ENCODE data around the gene PRDM12.

Gene PRDM12

DNA sequence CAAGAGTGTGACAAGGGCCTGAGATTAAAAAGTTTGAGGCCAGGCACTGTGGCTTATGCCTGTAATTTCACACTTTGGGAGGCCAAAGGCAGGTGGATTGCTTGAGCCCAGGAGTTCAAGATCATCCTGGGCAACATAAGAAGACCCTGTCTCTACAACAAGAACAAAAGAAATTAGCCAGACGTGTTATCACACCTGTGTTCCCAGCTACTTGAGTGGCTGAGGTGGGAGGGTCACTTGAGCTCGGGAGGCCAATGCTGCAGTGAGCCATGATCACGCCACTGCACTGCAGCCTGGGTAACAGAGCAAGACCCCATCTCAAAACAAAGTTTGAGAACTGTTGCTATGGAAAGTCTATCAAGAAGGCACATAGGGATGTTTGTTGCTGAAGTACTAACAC, 54.2 kb downstream of the PRDM12 start:
- Histone ChIP-seq H3K4me1 (ENCODE audit: control insufficient read depth, insufficient read depth, low read length) (peaks cover 8% of the 10 kb centered on the region), H3K9me3 (ENCODE audit: control insufficient read depth, low read length) (no peaks in the 10 kb centered on the region), H3K36me3 (ENCODE audit: control insufficient read depth, insufficient read depth, low read length) (no peaks in the 10 kb centered on the region), H3K27me3 (ENCODE audit: control insufficient read depth, insufficient read depth, low read length, poor library complexity, severe bottlenecking) (no peaks in the 10 kb centered on the region), H3K4me3 (ENCODE audit: insufficient read depth, low read depth, low read length) (no peak overlapping the region), H3K27ac (ENCODE audit: insufficient read depth, low read depth, low read length, poor library complexity, severe bottlenecking) (no peak overlapping the region)
- WGBS, 2 experiments, result 79 to 84% methylated on average over 3 of the region's 3 CpGs

DNA sequence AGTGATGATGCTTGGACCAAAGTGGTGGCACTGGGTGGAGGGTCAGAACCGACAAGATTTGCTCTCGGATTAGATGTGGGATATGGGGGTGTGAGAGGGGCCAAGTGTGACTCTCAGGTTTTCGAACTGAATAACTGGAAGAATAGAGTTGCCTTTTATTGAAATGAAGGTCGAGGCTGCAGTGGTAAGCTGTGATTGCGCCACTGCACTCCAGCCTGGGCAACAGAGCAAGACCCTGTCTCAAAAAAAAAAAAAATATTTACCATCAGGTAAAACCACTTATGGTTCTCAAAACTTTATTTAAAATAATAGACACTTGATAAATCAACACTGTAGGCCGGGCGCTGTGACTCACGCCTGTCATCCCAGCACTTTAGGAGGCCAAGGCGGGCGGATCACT, 56.4 kb downstream of the PRDM12 start:
- 93% methylated on average over 10 of the region's 10 CpGs for WGBS, 2 experiments
- Histone ChIP-seq H3K36me3 (ENCODE audit: control insufficient read depth, insufficient read depth, low read length) (no peaks in the 10 kb centered on the region), H3K4me3 (ENCODE audit: insufficient read depth, low read depth, low read length) (no peak overlapping the region), H3K27ac (ENCODE audit: insufficient read depth, low read depth, low read length, poor library complexity, severe bottlenecking) (no peak overlapping the region), H3K4me1 (ENCODE audit: control insufficient read depth, insufficient read depth, low read length) (peaks cover 3% of the 10 kb centered on the region), H3K9me3 (ENCODE audit: control insufficient read depth, low read length) (no peaks in the 10 kb centered on the region), H3K27me3 (ENCODE audit: control insufficient read depth, insufficient read depth, low read length, poor library complexity, severe bottlenecking) (no peaks in the 10 kb centered on the region)

DNA sequence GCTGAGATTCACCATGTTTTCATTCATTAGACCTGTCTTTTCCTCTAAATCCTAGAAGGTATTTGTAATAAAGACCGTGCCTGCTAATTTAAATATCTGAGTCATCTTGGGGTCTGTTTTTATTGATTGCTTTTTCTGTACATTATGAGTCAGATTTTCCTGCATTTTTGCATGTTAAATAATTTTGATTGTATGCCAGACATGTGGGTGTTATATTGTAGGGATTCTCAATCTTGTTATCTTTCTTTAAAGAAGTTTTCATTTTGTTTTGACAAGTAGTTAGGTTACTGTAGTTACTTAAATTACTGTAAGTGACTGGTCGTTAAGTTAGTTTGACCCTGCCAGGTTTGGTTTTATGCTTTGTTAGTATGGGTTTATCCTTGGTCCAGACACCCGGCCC, 64.3 kb downstream of the PRDM12 start:
- no peaks in the 10 kb centered on the region for H3K36me3 ChIP-seq (ENCODE audit: control insufficient read depth, insufficient read depth, low read length)
- H3K27ac ChIP-seq (ENCODE audit: insufficient read depth, low read depth, low read length, poor library complexity, severe bottlenecking), result no peak overlapping the region
- 93 to 96% methylated on average over 3 of the region's 3 CpGs for WGBS, 2 experiments
- no peaks in the 10 kb centered on the region for H3K9me3 ChIP-seq (ENCODE audit: control insufficient read depth, low read length)
- no peaks in the 10 kb centered on the region for H3K4me1 ChIP-seq (ENCODE audit: control insufficient read depth, insufficient read depth, low read length)
- no peaks in the 10 kb centered on the region for H3K27me3 ChIP-seq (ENCODE audit: control insufficient read depth, insufficient read depth, low read length, poor library complexity, severe bottlenecking)
- H3K4me3 ChIP-seq (ENCODE audit: insufficient read depth, low read depth, low read length), result no peak overlapping the region

- Histone ChIP-seq H3K27ac (ENCODE audit: insufficient read depth, low read depth, low read length, poor library complexity, severe bottlenecking) (no peak overlapping the region), H3K36me3 (ENCODE audit: control insufficient read depth, insufficient read depth, low read length) (no peaks in the 10 kb centered on the region), H3K4me3 (ENCODE audit: insufficient read depth, low read depth, low read length) (no peak overlapping the region), H3K4me1 (ENCODE audit: control insufficient read depth, insufficient read depth, low read length) (no peaks in the 10 kb centered on the region), H3K9me3 (ENCODE audit: control insufficient read depth, low read length) (no peaks in the 10 kb centered on the region), H3K27me3 (ENCODE audit: control insufficient read depth, insufficient read depth, low read length, poor library complexity, severe bottlenecking) (no peaks in the 10 kb centered on the region)
- WGBS, 2 experiments, result 94 to 96% methylated on average over 2 of the region's 2 CpGs
Measured at GRCh38 chr9:130729145-130729544, 64.8 kb downstream of the PRDM12 start.

DNA sequence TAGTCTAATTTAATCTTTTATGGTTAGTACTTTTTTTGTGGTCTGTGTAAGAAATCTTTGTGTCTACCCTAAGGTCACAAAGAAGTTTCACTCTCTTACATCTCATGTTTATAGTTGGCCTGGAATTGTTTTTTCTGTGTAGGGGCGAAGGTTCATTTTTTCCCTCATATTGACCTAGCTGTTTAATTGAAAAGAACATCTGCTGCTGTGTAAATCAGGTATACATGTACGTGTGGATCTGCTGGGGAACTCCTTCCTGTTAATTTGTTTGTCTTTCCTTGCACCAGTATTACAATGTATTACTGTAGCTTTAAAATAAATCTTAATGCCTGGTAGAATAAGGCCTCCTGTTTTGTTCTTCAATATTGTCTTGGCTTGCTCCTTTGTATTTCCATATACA, 67.0 kb downstream of the PRDM12 start:
- Histone ChIP-seq H3K27me3 (ENCODE audit: control insufficient read depth, insufficient read depth, low read length, poor library complexity, severe bottlenecking) (no peaks in the 10 kb centered on the region), H3K27ac (ENCODE audit: insufficient read depth, low read depth, low read length, poor library complexity, severe bottlenecking) (no peak overlapping the region), H3K9me3 (ENCODE audit: control insufficient read depth, low read length) (no peaks in the 10 kb centered on the region), H3K4me1 (ENCODE audit: control insufficient read depth, insufficient read depth, low read length) (no peaks in the 10 kb centered on the region), H3K4me3 (ENCODE audit: insufficient read depth, low read depth, low read length) (no peak overlapping the region), H3K36me3 (ENCODE audit: control insufficient read depth, insufficient read depth, low read length) (no peaks in the 10 kb centered on the region)
- 83 to 89% methylated on average over 1 to 2 of the region's 2 CpGs for WGBS, 2 experiments

DNA sequence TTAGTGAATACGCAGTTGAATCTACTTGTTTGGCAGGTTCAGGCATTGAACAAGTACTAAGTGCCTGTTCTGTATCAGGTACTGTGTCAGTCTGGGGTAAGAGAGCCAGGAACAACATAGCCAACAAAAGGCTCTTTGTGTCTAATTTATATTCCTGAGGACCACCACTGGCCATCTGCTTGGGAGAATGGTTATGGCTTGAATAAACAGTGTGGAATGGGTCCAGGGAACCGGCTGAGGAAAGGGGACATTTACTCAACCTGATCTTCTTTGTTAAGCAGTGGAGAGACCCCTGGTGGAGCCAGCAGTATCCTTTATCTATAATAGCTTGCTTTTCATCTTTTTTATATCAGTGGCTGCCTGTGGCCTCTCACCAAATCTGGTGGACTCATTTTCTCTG, 67.7 kb downstream of the PRDM12 start:
- H3K4me3 ChIP-seq (ENCODE audit: insufficient read depth, low read depth, low read length), result no peak overlapping the region
- H3K4me1 ChIP-seq (ENCODE audit: control insufficient read depth, insufficient read depth, low read length), result no peaks in the 10 kb centered on the region
- no peak overlapping the region for H3K27ac ChIP-seq (ENCODE audit: insufficient read depth, low read depth, low read length, poor library complexity, severe bottlenecking)
- H3K9me3 ChIP-seq (ENCODE audit: control insufficient read depth, low read length), result no peaks in the 10 kb centered on the region
- H3K36me3 ChIP-seq (ENCODE audit: control insufficient read depth, insufficient read depth, low read length), result no peaks in the 10 kb centered on the region
- WGBS, 2 experiments, result 72% methylated on average over 2 of the region's 2 CpGs
- no peaks in the 10 kb centered on the region for H3K27me3 ChIP-seq (ENCODE audit: control insufficient read depth, insufficient read depth, low read length, poor library complexity, severe bottlenecking)
